Measurements from ENCODE around the gene ATRN.

Gene ATRN

GRCh38 chr20:3670511-3670910 is 199.7 kb downstream of the ATRN start:
- no peak overlapping the region for H2AFZ ChIP-seq (ENCODE audit: low read depth, low read length)
- H3K4me1 ChIP-seq (ENCODE audit: control insufficient read depth, insufficient read depth, low read depth, low read length) = peaks cover 18% of the 10 kb centered on the region
- H4K91ac ChIP-seq (ENCODE audit: low read length) = no peak overlapping the region
- H3K23ac ChIP-seq (ENCODE audit: low read length in 2 of 2) = no peak overlapping the region
- H3K18ac ChIP-seq (ENCODE audit: low read depth in 1 of 2, low read length in 2 of 2) = no peak overlapping the region
- H3K79me1 ChIP-seq (replicated peaks; ENCODE audit: low read length, poor library complexity, severe bottlenecking) = no peaks in the 10 kb centered on the region
- no peak overlapping the region for H4K8ac ChIP-seq (ENCODE audit: low read length)
- H3K9me3 ChIP-seq (ENCODE audit: control insufficient read depth, low read length) = no peaks in the 10 kb centered on the region
- no peak overlapping the region for H3K4me3 ChIP-seq (ENCODE audit: insufficient read depth in 1 of 2, low read depth in 1 of 2, low read length in 2 of 2)
- H2AK5ac ChIP-seq (ENCODE audit: low read length, severe bottlenecking) = no peak overlapping the region
- H3K27me3 ChIP-seq (ENCODE audit: control insufficient read depth in 1 of 2, insufficient read depth in 1 of 2, low read length in 2 of 2) = peaks cover 0 to 15% of the 10 kb centered on the region in 2 experiments
- H2BK5ac ChIP-seq (ENCODE audit: low read depth, low read length, poor library complexity, severe bottlenecking) = no peak overlapping the region
- no peak overlapping the region for H3K9ac ChIP-seq (ENCODE audit: low read length)
- peak; percentile 37 for DNase-seq
- no peak overlapping the region for H3K27ac ChIP-seq (ENCODE audit: low read length, poor library complexity, severe bottlenecking)
- H2BK120ac ChIP-seq (ENCODE audit: low read depth, low read length) = no peak overlapping the region
- H2BK12ac ChIP-seq (ENCODE audit: low read length in 2 of 2) = no peak overlapping the region
- H2BK15ac ChIP-seq (ENCODE audit: low read depth, poor library complexity, severe bottlenecking) = no peak overlapping the region
- WGBS = 41% methylated on average over 6 of the region's 6 CpGs
- H3K4me2 ChIP-seq (ENCODE audit: low read length, poor library complexity, severe bottlenecking) = no peak overlapping the region
- H3K4ac ChIP-seq (ENCODE audit: low read depth in 1 of 2, low read length in 2 of 2) = no peak overlapping the region
- no peak overlapping the region for H3K14ac ChIP-seq (ENCODE audit: low read length in 2 of 2)
- H3K36me3 ChIP-seq (ENCODE audit: control insufficient read depth in 1 of 2, insufficient read depth in 2 of 2, low read depth in 1 of 2, low read length in 2 of 2) = peaks cover 44 to 67% of the 10 kb centered on the region in 2 experiments

- no peak for DNase-seq
- Histone ChIP-seq H3K9ac (ENCODE audit: low read length) (no peak overlapping the region), H3K4me3 (ENCODE audit: insufficient read depth in 1 of 2, low read depth in 1 of 2, low read length in 2 of 2) (no peak overlapping the region), H3K4me2 (ENCODE audit: low read length, poor library complexity, severe bottlenecking) (no peak overlapping the region), H3K14ac (ENCODE audit: low read length in 2 of 2) (no peak overlapping the region), H3K18ac (ENCODE audit: low read depth in 1 of 2, low read length in 2 of 2) (no peak overlapping the region), H2BK15ac (ENCODE audit: low read depth, poor library complexity, severe bottlenecking) (no peak overlapping the region), H2BK5ac (ENCODE audit: low read depth, low read length, poor library complexity, severe bottlenecking) (no peak overlapping the region), H2BK12ac (ENCODE audit: low read length in 2 of 2) (no peak overlapping the region), H3K4ac (ENCODE audit: low read depth in 1 of 2, low read length in 2 of 2) (no peak overlapping the region), H3K27me3 (ENCODE audit: control insufficient read depth in 1 of 2, insufficient read depth in 1 of 2, low read length in 2 of 2) (peaks cover 0 to 15% of the 10 kb centered on the region in 2 experiments), H3K79me1 (replicated peaks; ENCODE audit: low read length, poor library complexity, severe bottlenecking) (no peaks in the 10 kb centered on the region), H3K9me3 (ENCODE audit: control insufficient read depth, low read length) (no peaks in the 10 kb centered on the region), H2BK120ac (ENCODE audit: low read depth, low read length) (no peak overlapping the region), H3K4me1 (ENCODE audit: control insufficient read depth, insufficient read depth, low read depth, low read length) (peaks cover 18% of the 10 kb centered on the region), H2AFZ (ENCODE audit: low read depth, low read length) (no peak overlapping the region), H3K23ac (ENCODE audit: low read length in 2 of 2) (no peak overlapping the region), H2AK5ac (ENCODE audit: low read length, severe bottlenecking) (no peak overlapping the region), H4K91ac (ENCODE audit: low read length) (no peak overlapping the region), H3K36me3 (ENCODE audit: control insufficient read depth in 1 of 2, insufficient read depth in 2 of 2, low read depth in 1 of 2, low read length in 2 of 2) (peaks cover 44 to 71% of the 10 kb centered on the region in 2 experiments), H3K27ac (ENCODE audit: low read length, poor library complexity, severe bottlenecking) (no peak overlapping the region), H4K8ac (ENCODE audit: low read length) (no peak overlapping the region)
- WGBS = 79% methylated on average over 10 of the region's 10 CpGs
Observed at GRCh38 chr20:3670945-3671344, 200.1 kb downstream of the ATRN start.

- Histone ChIP-seq H3K9ac (ENCODE audit: low read length) (no peak overlapping the region), H4K8ac (ENCODE audit: low read length) (no peak overlapping the region), H4K91ac (ENCODE audit: low read length) (no peak overlapping the region), H3K14ac (ENCODE audit: low read length in 2 of 2) (no peak overlapping the region), H3K27me3 (ENCODE audit: control insufficient read depth in 1 of 2, insufficient read depth in 1 of 2, low read length in 2 of 2) (peaks cover 0 to 15% of the 10 kb centered on the region in 2 experiments), H3K27ac (ENCODE audit: low read length, poor library complexity, severe bottlenecking) (no peak overlapping the region), H2BK15ac (ENCODE audit: low read depth, poor library complexity, severe bottlenecking) (peak overlapping the region; percentile 28), H3K36me3 (ENCODE audit: control insufficient read depth in 1 of 2, insufficient read depth in 2 of 2, low read depth in 1 of 2, low read length in 2 of 2) (peaks cover 46 to 78% of the 10 kb centered on the region in 2 experiments), H3K18ac (ENCODE audit: low read depth in 1 of 2, low read length in 2 of 2) (no peak overlapping the region), H3K4me2 (ENCODE audit: low read length, poor library complexity, severe bottlenecking) (no peak overlapping the region), H2AK5ac (ENCODE audit: low read length, severe bottlenecking) (no peak overlapping the region), H2BK12ac (ENCODE audit: low read length in 2 of 2) (no peak overlapping the region), H2BK5ac (ENCODE audit: low read depth, low read length, poor library complexity, severe bottlenecking) (no peak overlapping the region), H3K4ac (ENCODE audit: low read depth in 1 of 2, low read length in 2 of 2) (no peak overlapping the region), H2BK120ac (ENCODE audit: low read depth, low read length) (no peak overlapping the region), H3K4me1 (ENCODE audit: control insufficient read depth, insufficient read depth, low read depth, low read length) (peaks cover 19% of the 10 kb centered on the region), H3K23ac (ENCODE audit: low read length in 2 of 2) (no peak overlapping the region), H3K4me3 (ENCODE audit: insufficient read depth in 1 of 2, low read depth in 1 of 2, low read length in 2 of 2) (no peak overlapping the region), H3K79me1 (replicated peaks; ENCODE audit: low read length, poor library complexity, severe bottlenecking) (no peaks in the 10 kb centered on the region), H2AFZ (ENCODE audit: low read depth, low read length) (no peak overlapping the region), H3K9me3 (ENCODE audit: control insufficient read depth, low read length) (no peaks in the 10 kb centered on the region)
- 48% methylated on average over 23 of the region's 23 CpGs for WGBS
- no peak for DNase-seq
Observed at GRCh38 chr20:3671986-3672546, 201.2 kb downstream of the ATRN start.

- Histone ChIP-seq H3K27me3 (ENCODE audit: control insufficient read depth in 1 of 2, insufficient read depth in 1 of 2, low read length in 2 of 2) (peaks cover 0 to 15% of the 10 kb centered on the region in 2 experiments), H3K23ac (ENCODE audit: low read length in 2 of 2) (no peak overlapping the region), H3K4me1 (ENCODE audit: control insufficient read depth, insufficient read depth, low read depth, low read length) (peaks cover 22% of the 10 kb centered on the region), H4K8ac (ENCODE audit: low read length) (no peak overlapping the region), H3K4me2 (ENCODE audit: low read length, poor library complexity, severe bottlenecking) (peak overlapping the region; percentile 21), H2AFZ (ENCODE audit: low read depth, low read length) (no peak overlapping the region), H3K27ac (ENCODE audit: low read length, poor library complexity, severe bottlenecking) (no peak overlapping the region), H2AK5ac (ENCODE audit: low read length, severe bottlenecking) (no peak overlapping the region), H2BK15ac (ENCODE audit: low read depth, poor library complexity, severe bottlenecking) (no peak overlapping the region), H2BK5ac (ENCODE audit: low read depth, low read length, poor library complexity, severe bottlenecking) (no peak overlapping the region), H3K14ac (ENCODE audit: low read length in 2 of 2) (no peak overlapping the region), H3K9me3 (ENCODE audit: control insufficient read depth, low read length) (no peaks in the 10 kb centered on the region), H3K79me1 (replicated peaks; ENCODE audit: low read length, poor library complexity, severe bottlenecking) (no peaks in the 10 kb centered on the region), H2BK12ac (ENCODE audit: low read length in 2 of 2) (no peak overlapping the region), H3K18ac (ENCODE audit: low read depth in 1 of 2, low read length in 2 of 2) (no peak overlapping the region), H3K4ac (ENCODE audit: low read depth in 1 of 2, low read length in 2 of 2) (no peak overlapping the region), H3K9ac (ENCODE audit: low read length) (no peak overlapping the region), H3K4me3 (ENCODE audit: insufficient read depth in 1 of 2, low read depth in 1 of 2, low read length in 2 of 2) (no peak overlapping the region), H2BK120ac (ENCODE audit: low read depth, low read length) (no peak overlapping the region), H3K36me3 (ENCODE audit: control insufficient read depth in 1 of 2, insufficient read depth in 2 of 2, low read depth in 1 of 2, low read length in 2 of 2) (peaks cover 47 to 84% of the 10 kb centered on the region in 2 experiments), H4K91ac (ENCODE audit: low read length) (no peak overlapping the region)
- WGBS = 5% methylated on average over 58 of the region's 58 CpGs
- no peak for DNase-seq
Observed at GRCh38 chr20:3672547-3673171, 201.8 kb downstream of the ATRN start.

All from mesenchymal stem cell (in vitro differentiated cells and primary cell).